GM10847 (cell line): Measurements from ENCODE around the gene AHNAK2.

Experiments
- POLR2A ChIP-seq: IDR thresholded peaks from 2 replicates; pipeline ENCODE4 v1.6.1; 2011; ENCODE audit not compliant: insufficient read length; ENCODE audit errors: extremely low read depth

Gene AHNAK2

DNA sequence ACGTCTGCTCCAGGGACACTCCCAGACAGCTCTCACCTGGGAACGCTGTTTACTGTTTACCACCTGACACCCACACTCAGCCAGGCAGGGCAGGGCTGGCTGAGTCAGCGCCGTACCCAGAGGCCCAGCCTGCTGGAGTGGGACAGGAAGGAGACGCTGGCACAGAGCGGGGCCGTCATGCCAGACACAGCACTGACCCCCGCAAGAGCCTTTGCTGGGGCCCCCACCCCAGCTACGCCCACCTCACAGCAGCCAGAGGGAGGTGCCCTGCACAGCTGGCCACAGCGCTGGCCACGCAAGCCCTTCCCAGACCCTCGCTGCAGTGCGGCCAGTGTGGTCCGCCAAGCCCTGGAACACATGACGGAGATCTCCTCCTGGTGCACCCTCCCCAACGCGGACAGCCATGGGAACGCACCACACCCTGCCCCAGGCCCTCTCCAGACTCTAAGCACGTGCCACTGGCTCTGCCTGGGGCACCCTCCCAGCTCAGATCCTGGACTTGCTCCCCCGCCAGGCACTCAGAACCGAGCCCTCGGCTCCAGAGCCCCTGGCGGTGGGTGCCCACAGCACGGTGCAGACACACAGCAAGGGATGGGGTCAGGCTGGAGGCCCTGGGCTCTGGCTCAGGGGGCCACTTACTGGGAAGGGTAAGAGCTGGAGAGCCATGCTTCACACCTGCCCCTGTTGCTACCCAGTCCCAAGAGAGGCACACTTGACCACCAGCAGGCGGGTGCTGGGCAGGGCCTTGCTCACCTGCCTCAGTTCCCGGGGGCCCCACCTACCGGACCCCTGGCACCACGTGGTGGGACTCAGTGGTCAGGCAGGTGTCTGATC lies 5.7 kb downstream of the AHNAK2 start:
- TF ChIP-seq POLR2A = no peak

DNA sequence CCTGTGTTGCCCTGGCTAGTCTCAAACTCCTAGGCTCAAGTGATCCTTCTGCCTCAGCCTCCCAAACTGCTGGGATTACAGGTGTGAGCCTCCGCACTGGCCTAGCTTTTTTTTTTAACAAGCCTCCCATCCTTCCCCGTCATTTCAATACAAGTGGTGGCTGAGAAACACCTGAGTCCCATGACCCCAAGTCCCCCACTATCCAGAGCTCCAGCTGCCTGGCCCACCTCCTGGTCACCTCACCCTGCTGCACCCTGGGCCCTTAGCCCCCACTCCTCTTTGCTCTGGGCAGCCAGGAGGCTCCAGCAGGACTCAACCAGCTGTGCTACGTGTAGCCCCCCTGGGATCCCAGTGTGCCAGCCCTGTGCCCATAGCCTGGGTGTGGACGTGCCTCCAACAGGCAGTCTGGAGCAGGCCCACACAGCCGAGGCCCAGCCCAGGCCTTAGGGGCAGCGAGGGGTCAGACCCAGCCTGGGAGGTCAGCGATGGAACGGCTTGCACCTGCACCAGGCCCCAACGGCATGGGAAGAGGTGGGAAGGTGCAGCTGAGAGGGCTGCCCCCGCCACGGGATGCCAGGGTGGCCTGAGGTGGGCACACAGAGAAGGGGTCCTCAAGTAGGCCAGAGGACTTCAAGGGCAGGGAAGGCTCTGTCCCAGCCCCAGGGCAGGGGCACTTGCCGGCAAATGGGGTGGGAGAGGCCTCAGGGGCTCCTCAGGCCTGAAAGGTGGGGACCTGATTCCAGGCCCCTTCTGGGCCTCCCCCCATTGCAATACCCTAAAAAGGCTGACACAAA lies 6.5 kb downstream of the AHNAK2 start:
- TF ChIP-seq POLR2A = no peak

GRCh38 chr14:104970231-104971068 lies 7.7 kb downstream of the AHNAK2 start:
- no peak for TF ChIP-seq POLR2A

GRCh38 chr14:104969741-104970230 lies 8.4 kb downstream of the AHNAK2 start:
- TF ChIP-seq POLR2A = no peak

GRCh38 chr14:104968541-104969401 lies 9.4 kb downstream of the AHNAK2 start:
- no peak for TF ChIP-seq POLR2A

DNA sequence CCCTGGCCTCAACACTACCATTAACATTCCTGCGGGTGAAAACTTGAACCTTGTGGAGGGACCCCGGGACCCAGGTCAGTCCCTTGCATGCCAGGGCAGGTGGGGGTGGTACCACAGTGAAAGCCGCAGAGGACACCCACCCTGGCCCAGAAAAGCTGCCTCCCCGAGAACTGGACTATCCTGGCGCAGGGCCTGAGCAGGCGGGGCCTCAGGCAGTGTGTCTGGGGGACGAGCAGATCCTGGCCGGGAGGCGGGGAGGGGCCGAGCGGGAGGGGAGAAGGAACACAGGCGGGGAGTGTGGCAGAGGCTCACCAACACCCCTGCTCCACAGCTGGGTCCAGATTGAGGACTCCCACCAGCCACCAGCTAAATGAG lies 10.0 kb downstream of the AHNAK2 start:
- TF ChIP-seq POLR2A = no peak

GRCh38 chr14:104967386-104968152 lies 10.6 kb downstream of the AHNAK2 start:
- no peak for TF ChIP-seq POLR2A

DNA sequence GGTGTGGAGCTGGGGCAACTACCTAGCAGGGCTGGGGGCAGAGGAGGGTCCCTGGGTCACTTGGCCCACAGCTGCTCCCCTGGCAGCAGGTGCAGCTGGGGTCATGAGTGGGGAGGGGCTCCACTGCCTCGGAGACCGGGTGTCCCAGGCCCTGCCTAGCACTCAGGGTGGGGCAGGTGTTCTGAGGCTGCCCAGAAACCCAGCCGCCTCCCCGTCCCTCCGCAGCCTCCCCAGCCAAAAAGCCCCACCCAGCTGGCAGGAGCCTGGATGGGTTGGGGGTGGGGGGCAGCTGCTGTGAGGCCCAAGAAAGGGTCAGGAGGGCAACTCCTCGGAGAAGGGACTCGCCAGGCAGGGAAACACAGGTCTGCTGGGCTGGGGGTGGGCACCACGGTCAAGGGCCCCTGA lies 11.2 kb downstream of the AHNAK2 start:
- TF ChIP-seq POLR2A = no peak

GRCh38 chr14:104966261-104966865 lies 11.8 kb downstream of the AHNAK2 start:
- TF ChIP-seq POLR2A = no peak

- TF ChIP-seq POLR2A = no peak
These were observed 12.5 kb downstream of the AHNAK2 start for GRCh38 chr14:104965561-104966231.

- no peak for TF ChIP-seq POLR2A
These were observed 13.6 kb downstream of the AHNAK2 start for GRCh38 chr14:104964546-104964945.
